GM12878 (cell line): ENCODE results near the gene CHD9. TPM values are rescaled to one million over a fixed set of nuclear protein-coding genes. Genes with fewer than 3 reads are reported as not detected.

Experiments
- ATF7 ChIP-seq: fragments of 450-650 bp; IDR thresholded peaks from 2 replicates; pipeline ENCODE4 v1.6.1; 2016; ENCODE audit warnings: low read depth, mild to moderate bottlenecking
- CBX3 ChIP-seq: fragments of 200-600 bp; sonication (generic); IDR thresholded peaks from 2 replicates; pipeline ENCODE4 v1.6.1; 2016; ENCODE audit warnings: low read depth, borderline replicate concordance
- CEBPB ChIP-seq, 2 experiments: fragments of 150-350 bp in 1 of 2; IDR thresholded peaks; 2 replicates each; pipeline ENCODE4 v1.6.1; 2012 to 2014; ENCODE audit warnings: low read depth in 2 of 2, low read length in 2 of 2, borderline replicate concordance in 1 of 2, inconsistent platforms in 1 of 2
- FOS ChIP-seq: IDR thresholded peaks from 3 replicates; pipeline ENCODE4 v1.6.1; 2011; ENCODE audit warnings: borderline replicate concordance; ENCODE audit not compliant: insufficient read length; ENCODE audit errors: extremely low read depth
- GABPA ChIP-seq: IDR thresholded peaks from 2 replicates; pipeline ENCODE4 v1.6.1; 2014; ENCODE audit warnings: antibody characterized with exemption, low read depth, mild to moderate bottlenecking, inconsistent platforms
- GATAD2B ChIP-seq: fragments of 450-650 bp; conservative IDR thresholded peaks from 2 replicates; pipeline ENCODE4 v1.6.1; 2017; ENCODE audit warnings: low read depth, mild to moderate bottlenecking, moderate library complexity
- IRF5 ChIP-seq: fragments of 450-650 bp; IDR thresholded peaks from 2 replicates; pipeline ENCODE4 v1.6.1; 2017; ENCODE audit warnings: borderline replicate concordance
- JUND ChIP-seq: IDR thresholded peaks from 2 replicates; pipeline ENCODE4 v1.6.1; 2012; ENCODE audit warnings: low read depth, mild to moderate bottlenecking, low read length, improper control_type of control experiment, moderate library complexity
- LARP7 ChIP-seq: fragments of 450-650 bp; IDR thresholded peaks from 2 replicates; pipeline ENCODE4 v1.6.1; 2017; ENCODE audit warnings: mild to moderate bottlenecking
- NFXL1 ChIP-seq: fragments of 450-650 bp; IDR thresholded peaks from 2 replicates; pipeline ENCODE4 v1.6.1; 2017; ENCODE audit warnings: antibody characterized with exemption, mild to moderate bottlenecking, borderline replicate concordance
- NFYB ChIP-seq: IDR thresholded peaks from 2 replicates; pipeline ENCODE4 v1.6.1; 2011; ENCODE audit warnings: low read depth, mild to moderate bottlenecking, low read length, improper control_type of control experiment, moderate library complexity; ENCODE audit not compliant: insufficient read depth
- NR2C1 ChIP-seq: fragments of 450-650 bp; IDR thresholded peaks from 2 replicates; pipeline ENCODE4 v1.6.1; 2017; ENCODE audit warnings: antibody characterized with exemption, mild to moderate bottlenecking, moderate library complexity
- PAX8 ChIP-seq: fragments of 450-650 bp; IDR thresholded peaks from 2 replicates; pipeline ENCODE4 v1.6.1; 2017; ENCODE audit warnings: mild to moderate bottlenecking, moderate library complexity
- POLR2A ChIP-seq: IDR thresholded peaks from 2 replicates; pipeline ENCODE4 v1.6.1; 2011; ENCODE audit warnings: low read depth, mild to moderate bottlenecking, low read length
- POLR2AphosphoS5 ChIP-seq: IDR thresholded peaks from 2 replicates; pipeline ENCODE4 v1.6.1; 2011; ENCODE audit warnings: mild to moderate bottlenecking, low read length, inconsistent platforms
- RAD51 ChIP-seq: fragments of 450-650 bp; IDR thresholded peaks from 2 replicates; pipeline ENCODE4 v1.6.1; 2016; ENCODE audit warnings: moderate library complexity, mild to moderate bottlenecking, inconsistent platforms
- SP1 ChIP-seq: IDR thresholded peaks from one replicate; pipeline ENCODE4 v1.6.1; 2011; ENCODE audit warnings: low read depth, low read length
- SREBF1 ChIP-seq: IDR thresholded peaks from 2 replicates; pipeline ENCODE4 v1.6.1; 2012; ENCODE audit warnings: mild to moderate bottlenecking, low read length
- SREBF2 ChIP-seq: IDR thresholded peaks from 2 replicates; pipeline ENCODE4 v1.6.1; 2012; ENCODE audit warnings: mild to moderate bottlenecking, low read length
- SRF ChIP-seq, 2 experiments: IDR thresholded peaks; 2 replicates each; pipeline ENCODE4 v1.6.1; 2011; ENCODE audit warnings: low read depth in 2 of 2, low read length in 2 of 2, mild to moderate bottlenecking in 1 of 2, moderate library complexity in 1 of 2
- STAT1 ChIP-seq: fragments of 450-650 bp; conservative IDR thresholded peaks from 2 replicates; pipeline ENCODE4 v1.6.1; 2014; ENCODE audit warnings: antibody characterized with exemption, mild to moderate bottlenecking
- SUZ12 ChIP-seq: fragments of 200-600 bp; sonication (generic); IDR thresholded peaks from one replicate; pipeline ENCODE4 v1.6.1; 2018; ENCODE audit warnings: antibody characterized with exemption, mild to moderate bottlenecking; ENCODE audit not compliant: unreplicated experiment
- TAF1 ChIP-seq: IDR thresholded peaks from 2 replicates; pipeline ENCODE4 v1.6.1; 2011; ENCODE audit warnings: mild to moderate bottlenecking, low read depth, low read length, borderline replicate concordance
- TARDBP ChIP-seq: IDR thresholded peaks from 2 replicates; pipeline ENCODE4 v1.6.1; 2016; ENCODE audit warnings: borderline replicate concordance
- TBL1XR1 ChIP-seq: IDR thresholded peaks from 2 replicates; pipeline ENCODE4 v1.6.1; 2012; ENCODE audit warnings: low read depth, low read length, improper control_type of control experiment
- TCF12 ChIP-seq: IDR thresholded peaks from 2 replicates; pipeline ENCODE4 v1.6.1; 2011; ENCODE audit warnings: low read depth, mild to moderate bottlenecking, low read length
- ZNF24 ChIP-seq: fragments of 450-650 bp; IDR thresholded peaks from 2 replicates; pipeline ENCODE4 v1.6.1; 2017; ENCODE audit warnings: antibody characterized with exemption, mild to moderate bottlenecking
- ZNF274 ChIP-seq: IDR thresholded peaks from one replicate; pipeline ENCODE4 v1.8.0; 2011; ENCODE audit not compliant: insufficient read length, insufficient read depth
- polyA plus RNA-seq, 11 experiments: library from polyadenylated mRNA; depleted of rRNA in 4 of 11; unstranded in 6 of 11; stranded (reverse) in 5 of 11; fragments of >200 nt; fragmentation: Nextera tagmentation in 4 of 11; fragmentation: Illumina TruSeq in 1 of 11; extraction: Ambion mirVana in 4 of 11; extraction: Trizol in 1 of 11; gene quantifications; 1 replicate in 1 of 11; 2 replicates in 10 of 11; pipeline versions ENCODE4 v1.2.1 to v1.2.3, GENCODE V29; 2011 to 2016; ENCODE audit warnings: inconsistent platforms in 2 of 11, missing spikeins in 2 of 11, low read depth in 1 of 11
- total RNA-seq, 4 experiments: library from RNA; depleted of rRNA in 3 of 4; stranded (reverse); fragments of >200 nt in 3 of 4; fragmentation: Illumina TruSeq in 1 of 4; extraction: Trizol in 1 of 4; gene quantifications; 2 replicates each; pipeline versions ENCODE4 v1.2.1 to v1.2.3, GENCODE V29; 2013 to 2021
- TF ChIP-seq, protein P1 (sequence below): IDR thresholded peaks from 2 replicates; pipeline ENCODE4 v1.6.1; 2011; ENCODE audit warnings: mild to moderate bottlenecking, low read depth, low read length, moderate library complexity; ENCODE audit not compliant: insufficient replicate concordance
- TF ChIP-seq, protein P2 (sequence below): fragments of 150-350 bp; IDR thresholded peaks from 2 replicates; pipeline ENCODE4 v1.6.1; 2014; ENCODE audit warnings: mild to moderate bottlenecking, low read depth, low read length

Gene CHD9
- total and polyA plus RNA-seq, 10 of the 15 experiments (the other 5 are each of a cell fraction or from before 2014, with no cell fraction given), result 29.2 to 95.7 (median 54.3) TPM

DNA sequence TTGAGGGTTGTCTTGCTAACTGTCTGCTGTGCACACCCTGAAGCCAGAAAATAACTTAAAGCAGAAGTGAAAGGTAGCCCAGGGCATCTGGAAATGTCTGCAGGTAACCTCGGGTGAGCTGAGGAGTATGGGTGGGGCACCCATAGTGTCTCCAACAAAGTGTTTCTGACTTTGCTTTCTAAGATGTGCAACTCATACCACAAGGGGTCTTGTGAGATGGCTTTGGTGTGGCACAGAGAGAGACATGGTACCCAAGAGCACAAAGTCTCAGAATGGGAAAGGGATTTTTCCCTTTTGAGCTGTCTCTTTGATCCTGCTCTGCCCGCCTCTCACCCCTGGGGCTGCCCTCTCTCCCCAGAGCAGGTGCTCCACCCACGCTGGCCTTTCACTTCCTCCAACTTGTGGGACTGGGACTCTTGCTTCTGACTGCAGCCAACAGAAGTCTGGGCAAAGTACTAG is 6.9 kb downstream of the CHD9 start (continued):
- no peak for TF ChIP-seq IRF5
- TF ChIP-seq FOS, result no peak
- TF ChIP-seq, protein P1, sequence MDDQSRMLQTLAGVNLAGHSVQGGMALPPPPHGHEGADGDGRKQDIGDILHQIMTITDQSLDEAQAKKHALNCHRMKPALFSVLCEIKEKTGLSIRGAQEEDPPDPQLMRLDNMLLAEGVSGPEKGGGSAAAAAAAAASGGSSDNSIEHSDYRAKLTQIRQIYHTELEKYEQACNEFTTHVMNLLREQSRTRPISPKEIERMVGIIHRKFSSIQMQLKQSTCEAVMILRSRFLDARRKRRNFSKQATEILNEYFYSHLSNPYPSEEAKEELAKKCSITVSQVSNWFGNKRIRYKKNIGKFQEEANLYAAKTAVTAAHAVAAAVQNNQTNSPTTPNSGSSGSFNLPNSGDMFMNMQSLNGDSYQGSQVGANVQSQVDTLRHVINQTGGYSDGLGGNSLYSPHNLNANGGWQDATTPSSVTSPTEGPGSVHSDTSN, result no peak
- 0 out of 2 replicates have a peak, but pooled peaks have one; percentile 18 for TF ChIP-seq GABPA
- no peak for TF ChIP-seq ZNF274
- peak; percentile 40; the same call in 1 of the 2 replicates for TF ChIP-seq TAF1
- TF ChIP-seq, protein P2, sequence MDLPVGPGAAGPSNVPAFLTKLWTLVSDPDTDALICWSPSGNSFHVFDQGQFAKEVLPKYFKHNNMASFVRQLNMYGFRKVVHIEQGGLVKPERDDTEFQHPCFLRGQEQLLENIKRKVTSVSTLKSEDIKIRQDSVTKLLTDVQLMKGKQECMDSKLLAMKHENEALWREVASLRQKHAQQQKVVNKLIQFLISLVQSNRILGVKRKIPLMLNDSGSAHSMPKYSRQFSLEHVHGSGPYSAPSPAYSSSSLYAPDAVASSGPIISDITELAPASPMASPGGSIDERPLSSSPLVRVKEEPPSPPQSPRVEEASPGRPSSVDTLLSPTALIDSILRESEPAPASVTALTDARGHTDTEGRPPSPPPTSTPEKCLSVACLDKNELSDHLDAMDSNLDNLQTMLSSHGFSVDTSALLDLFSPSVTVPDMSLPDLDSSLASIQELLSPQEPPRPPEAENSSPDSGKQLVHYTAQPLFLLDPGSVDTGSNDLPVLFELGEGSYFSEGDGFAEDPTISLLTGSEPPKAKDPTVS, result no peak
- 0 out of 4 replicates have a peak, but pooled peaks of 1 of the 2 experiments have one; percentile 47 for TF ChIP-seq CEBPB (IDR thresholded peaks at IDR 0.05; ENCODE audit: borderline replicate concordance in 1 of 2, low read depth in 2 of 2, low read length in 2 of 2)
- TF ChIP-seq POLR2A, result no peak
- no peak for TF ChIP-seq JUND
- TF ChIP-seq GATAD2B, result peak; percentile 99
- no peak for TF ChIP-seq NFYB
- no peak; the same call in 1 of the 2 replicates for TF ChIP-seq SREBF1
- no peak for TF ChIP-seq CBX3
- TF ChIP-seq SREBF2, result peak; percentile 48; the same call in 1 of the 2 replicates
- TF ChIP-seq SRF (IDR thresholded peaks at IDR 0.05; ENCODE audit: low read depth in 2 of 2, low read length in 2 of 2), result peak in 1 of 2 experiments; percentile 53; a peak in 1 of 4 replicates
- TF ChIP-seq SUZ12, result no peak
- no peak for TF ChIP-seq NFXL1
- peak; percentile 96 for TF ChIP-seq TBL1XR1
- 0 out of 2 replicates have a peak, but pooled peaks have one; percentile 59 for TF ChIP-seq STAT1
- TF ChIP-seq TCF12, result peak; percentile 100
- peak; percentile 55; the same call in 1 of the 2 replicates for TF ChIP-seq TARDBP
- TF ChIP-seq NR2C1, result 0 out of 2 replicates have a peak, but pooled peaks have one; percentile 42
- peak; percentile 80 for TF ChIP-seq SP1
- TF ChIP-seq ZNF24, result peak; percentile 64; the same call in 1 of the 2 replicates
- TF ChIP-seq POLR2AphosphoS5, result peak; percentile 17; the same call in 1 of the 2 replicates
- peak; percentile 54; the same call in 1 of the 2 replicates for TF ChIP-seq RAD51
- TF ChIP-seq ATF7, result peak; percentile 87
- TF ChIP-seq LARP7, result peak; percentile 76
- TF ChIP-seq PAX8, result no peak
